Measurements from ENCODE around the gene MUC15. TPM values are rescaled to one million over a fixed set of nuclear protein-coding genes. Genes with fewer than 3 reads are reported as not detected.
"Not testable (repeated sequence)": the region's sequence is repeated elsewhere in the genome, so short reads cannot be mapped to it uniquely, and the experiment has no call there.

MUC15 gene
- total and polyA plus RNA-seq, 2 donors (not counting 1 experiment from before 2014, with no cell fraction given), result not detected

DNA sequence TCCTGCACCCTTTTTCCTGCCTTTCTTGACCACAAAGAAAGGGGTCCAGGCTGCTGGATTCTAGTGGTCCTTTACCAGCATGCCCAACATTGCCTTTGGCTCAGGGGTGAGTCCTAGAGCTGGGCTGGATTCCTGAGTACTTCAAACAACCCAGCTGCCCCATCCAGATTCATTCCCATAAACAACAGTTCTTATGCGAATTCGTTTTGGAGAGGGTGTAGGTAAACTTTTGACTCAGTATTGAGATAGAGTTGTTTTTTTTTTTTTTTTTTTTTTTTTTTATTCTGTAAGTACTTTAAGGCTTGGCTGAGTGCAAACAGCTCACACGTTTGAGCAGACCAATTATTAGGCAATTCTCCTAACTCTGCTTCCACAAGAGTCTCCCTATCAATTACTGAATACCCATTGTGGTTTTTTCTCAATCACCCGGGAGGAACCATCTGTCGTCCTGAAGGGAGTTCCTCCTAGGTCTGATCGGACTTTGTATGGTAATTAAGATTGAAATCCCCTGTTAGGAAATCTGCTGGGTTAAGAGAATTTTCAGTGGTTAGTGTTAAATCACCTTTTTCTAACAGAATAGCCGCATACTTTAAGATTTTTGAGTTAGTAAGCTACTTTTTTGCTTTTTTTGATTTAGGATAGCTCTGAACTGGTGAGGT is 23.3 kb upstream of the MUC15 start:
- H2AFZ ChIP-seq (ENCODE audit: insufficient read depth, low read depth, low read length, poor library complexity, severe bottlenecking); H3K9me3 ChIP-seq (ENCODE audit: control extremely low read depth in 1 of 3, control insufficient read depth in 2 of 3, insufficient read depth in 1 of 3, low read length in 2 of 3); H3K27me3 Mint-ChIP-seq; H3K4me3 ChIP-seq (ENCODE audit: control extremely low read depth in 1 of 5, extremely low read depth in 1 of 5, insufficient read depth in 1 of 5, low read depth in 2 of 5, low read length in 4 of 5); H3K27ac ChIP-seq (ENCODE audit: low read length in 2 of 2); H3K9me3 Mint-ChIP-seq (ENCODE audit: insufficient read depth); H3K4me1 ChIP-seq (ENCODE audit: control insufficient read depth in 2 of 2, insufficient read depth in 2 of 2, low read length in 2 of 2); ATAC-seq (ENCODE audit: low read depth); H3K4me3 Mint-ChIP-seq; CTCF ChIA-PET; DNase-seq; H3K79me2 ChIP-seq (ENCODE audit: control insufficient read depth, insufficient read depth, low read length); H3K4me2 ChIP-seq (replicated peaks; ENCODE audit: low read depth, low read length, poor library complexity, severe bottlenecking); H3K9ac ChIP-seq (ENCODE audit: low read length); intact Hi-C loops (cut with micrococcal nuclease); H3K27me3 ChIP-seq (replicated peaks in 1 of 4; ENCODE audit: control extremely low read depth in 1 of 4, control insufficient read depth in 3 of 4, insufficient read depth in 4 of 4, low read length in 3 of 4); POLR2A ChIA-PET; H4K20me1 ChIP-seq (ENCODE audit: control insufficient read depth, insufficient read depth, low read length, poor library complexity, severe bottlenecking); H3K36me3 ChIP-seq (replicated peaks in 1 of 2; ENCODE audit: control extremely low read depth in 1 of 2, control insufficient read depth in 1 of 2, extremely low read depth in 1 of 2, insufficient read depth in 2 of 2, low read length in 1 of 2); H3K4me1 Mint-ChIP-seq; H3K27ac Mint-ChIP-seq: not testable (repeated sequence)
- 10% methylated on average over 2 of the region's 7 CpGs for WGBS (ENCODE audit: insufficient coverage)

DNA sequence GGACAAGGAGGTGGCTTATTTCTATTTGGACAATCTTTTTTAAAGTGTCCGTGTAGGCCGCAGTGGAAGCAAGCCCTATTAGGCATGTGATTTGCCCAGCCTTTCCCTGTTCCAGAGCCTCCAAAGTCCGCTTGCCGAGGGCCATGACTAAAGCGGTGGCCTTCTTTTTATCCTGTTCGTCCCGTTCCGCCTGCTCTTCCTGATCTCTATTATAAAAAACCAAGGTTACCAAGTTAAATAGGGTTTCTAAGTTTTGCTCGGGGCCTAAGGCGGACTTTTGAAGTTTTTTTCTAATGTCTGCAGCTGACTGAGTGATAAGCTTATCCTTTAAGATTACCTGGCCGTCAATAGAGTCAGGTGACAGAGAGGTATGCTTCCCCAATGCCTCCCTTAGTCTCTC is 21.6 kb upstream of the MUC15 start:
- no peak for DNase-seq
- Histone ChIP-seq H3K9ac (ENCODE audit: low read length) (no peak overlapping the region), H3K27ac (ENCODE audit: low read length in 2 of 2) (no peak overlapping the region), H2AFZ (ENCODE audit: insufficient read depth, low read depth, low read length, poor library complexity, severe bottlenecking) (no peak overlapping the region), H4K20me1 (ENCODE audit: control insufficient read depth, insufficient read depth, low read length, poor library complexity, severe bottlenecking) (no peaks in the 10 kb centered on the region), H3K36me3 (replicated peaks in 1 of 2; ENCODE audit: control extremely low read depth in 1 of 2, control insufficient read depth in 1 of 2, extremely low read depth in 1 of 2, insufficient read depth in 2 of 2, low read length in 1 of 2) (no peaks in the 10 kb centered on the region), H3K27me3 (replicated peaks in 1 of 4; ENCODE audit: control extremely low read depth in 1 of 4, control insufficient read depth in 3 of 4, insufficient read depth in 4 of 4, low read length in 3 of 4) (no peaks in the 10 kb centered on the region), H3K9me3 (ENCODE audit: control extremely low read depth in 1 of 3, control insufficient read depth in 2 of 3, insufficient read depth in 1 of 3, low read length in 2 of 3) (peaks cover 0 to 9% (median 0%) of the 10 kb centered on the region in 3 donors), H3K79me2 (ENCODE audit: control insufficient read depth, insufficient read depth, low read length) (no peaks in the 10 kb centered on the region), H3K4me2 (replicated peaks; ENCODE audit: low read depth, low read length, poor library complexity, severe bottlenecking) (no peak overlapping the region), H3K4me1 (ENCODE audit: control insufficient read depth in 2 of 2, insufficient read depth in 2 of 2, low read length in 2 of 2) (no peaks in the 10 kb centered on the region), H3K4me3 (ENCODE audit: control extremely low read depth in 1 of 5, extremely low read depth in 1 of 5, insufficient read depth in 1 of 5, low read depth in 2 of 5, low read length in 4 of 5) (no peak overlapping the region)
- H3K4me1 Mint-ChIP-seq, result no peaks in the 10 kb centered on the region
- ChIA-PET POLR2A (no interaction called here), CTCF (no interaction called here)
- WGBS (ENCODE audit: insufficient coverage), result 100% methylated on average over 8 of the region's 11 CpGs
- no peak overlapping the region for H3K4me3 Mint-ChIP-seq
- H3K27me3 Mint-ChIP-seq, result no peaks in the 10 kb centered on the region
- ATAC-seq (ENCODE audit: low read depth), result no peak
- peaks cover 2% of the 10 kb centered on the region for H3K9me3 Mint-ChIP-seq (ENCODE audit: insufficient read depth)
- no peak overlapping the region for H3K27ac Mint-ChIP-seq
- TF ChIP-seq EZH2 (IDR thresholded peaks at IDR 0.05; ENCODE audit: borderline replicate concordance, insufficient read depth, low read depth, low read length, poor library complexity, severe bottlenecking), result no peak
- TF ChIP-seq, protein P1, sequence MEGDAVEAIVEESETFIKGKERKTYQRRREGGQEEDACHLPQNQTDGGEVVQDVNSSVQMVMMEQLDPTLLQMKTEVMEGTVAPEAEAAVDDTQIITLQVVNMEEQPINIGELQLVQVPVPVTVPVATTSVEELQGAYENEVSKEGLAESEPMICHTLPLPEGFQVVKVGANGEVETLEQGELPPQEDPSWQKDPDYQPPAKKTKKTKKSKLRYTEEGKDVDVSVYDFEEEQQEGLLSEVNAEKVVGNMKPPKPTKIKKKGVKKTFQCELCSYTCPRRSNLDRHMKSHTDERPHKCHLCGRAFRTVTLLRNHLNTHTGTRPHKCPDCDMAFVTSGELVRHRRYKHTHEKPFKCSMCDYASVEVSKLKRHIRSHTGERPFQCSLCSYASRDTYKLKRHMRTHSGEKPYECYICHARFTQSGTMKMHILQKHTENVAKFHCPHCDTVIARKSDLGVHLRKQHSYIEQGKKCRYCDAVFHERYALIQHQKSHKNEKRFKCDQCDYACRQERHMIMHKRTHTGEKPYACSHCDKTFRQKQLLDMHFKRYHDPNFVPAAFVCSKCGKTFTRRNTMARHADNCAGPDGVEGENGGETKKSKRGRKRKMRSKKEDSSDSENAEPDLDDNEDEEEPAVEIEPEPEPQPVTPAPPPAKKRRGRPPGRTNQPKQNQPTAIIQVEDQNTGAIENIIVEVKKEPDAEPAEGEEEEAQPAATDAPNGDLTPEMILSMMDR (IDR thresholded peaks at IDR 0.05), result no peak
- intact Hi-C loops (cut with micrococcal nuclease), result no loop called here

Data from B cell (primary cell).